Spinal cord (tissue), 4 donors: ENCODE data around the gene GAS5. TPM values are rescaled to one million over a fixed set of nuclear protein-coding genes. Genes with fewer than 3 reads are reported as not detected.

Source experiments
- polyA plus RNA-seq, 2 donors: library from polyadenylated mRNA; unstranded; fragments of 120-200 nt; gene quantifications; one replicate each; pipeline ENCODE4 v1.2.1, GENCODE V29; 2013; ENCODE audit not compliant: insufficient read length in 2 of 2
- total RNA-seq, 2 donors: library from RNA; depleted of rRNA in 1 of 2; stranded (reverse); fragments of 120-200 nt in 1 of 2; fragments of >200 nt in 1 of 2; gene quantifications; one replicate each; pipeline versions ENCODE4 v1.2.3 to v1.2.4, GENCODE V29; 2013 to 2014

The GAS5 gene
- total and polyA plus RNA-seq, 4 donors: 230 to 417 (median 300) TPM

Other genes with a start within 250 kb of the GAS5 start
- gene TEX50, start 232.7 kb downstream of the GAS5 start, total RNA-seq: not detected
- gene TEX50, start 232.7 kb downstream of the GAS5 start, polyA plus RNA-seq: not detected
- 1 to 10 TPM; 8.8 to 9.7 TPM for gene ANKRD45, start 198.1 kb downstream of the GAS5 start, total RNA-seq
- 10 to 100 TPM in 1 of 2 donors, 1 to 10 TPM in 1; 9.6 to 15.4 TPM for gene ANKRD45, start 198.1 kb downstream of the GAS5 start, polyA plus RNA-seq
- 10 to 100 TPM; 27.5 to 35.0 TPM for gene KLHL20, start 153.0 kb downstream of the GAS5 start, total RNA-seq
- 10 to 100 TPM; 22.3 to 28.0 TPM for gene KLHL20, start 153.0 kb downstream of the GAS5 start, polyA plus RNA-seq
- gene DARS2, start 43.3 kb downstream of the GAS5 start, total RNA-seq: 10 to 100 TPM; 17.1 to 18.5 TPM
- gene DARS2, start 43.3 kb downstream of the GAS5 start, polyA plus RNA-seq: 10 to 100 TPM; 15.9 to 18.3 TPM
- gene CENPL, start 43.1 kb downstream of the GAS5 start, total RNA-seq: 10 to 100 TPM; 13.9 to 19.6 TPM
- 1 to 10 TPM; 7.1 to 8.5 TPM for gene CENPL, start 43.1 kb downstream of the GAS5 start, polyA plus RNA-seq
- gene ZBTB37, start 391 bp upstream of the GAS5 start, total RNA-seq: 10 to 100 TPM; 26.3 to 27.9 TPM
- gene ZBTB37, start 391 bp upstream of the GAS5 start, polyA plus RNA-seq: 1 to 10 TPM; 8.5 to 8.7 TPM
- gene SERPINC1, start 49.3 kb upstream of the GAS5 start, total RNA-seq: under 1 TPM; 0.55 to 0.99 TPM
- under 1 TPM in 1 of 2 donors, not detected in 1; 0.18 TPM for gene SERPINC1, start 49.3 kb upstream of the GAS5 start, polyA plus RNA-seq
- 10 to 100 TPM; 33.2 to 35.6 TPM for gene RC3H1, start 154.4 kb upstream of the GAS5 start, total RNA-seq
- 10 to 100 TPM; 10.8 to 13.7 TPM for gene RC3H1, start 154.4 kb upstream of the GAS5 start, polyA plus RNA-seq